Measurements from ENCODE around the gene STX1A.
"Not testable (repeated sequence)": the region's sequence is repeated elsewhere in the genome, so short reads cannot be mapped to it uniquely, and the experiment has no call there.

The STX1A gene

GRCh38 chr7:73722785-73723184 is 3.3 kb upstream of the STX1A start (continued):
- TF ChIP-seq ARNTL (CRISPR knock-in tag; IDR thresholded peaks at IDR 0.05; ENCODE audit: borderline replicate concordance, low read depth) (no peak), TCF4 (CRISPR knock-in tag; IDR thresholded peaks at IDR 0.05; ENCODE audit: borderline replicate concordance) (no peak), ESRRG (CRISPR knock-in tag; IDR thresholded peaks at IDR 0.05) (no peak), ZNF8 (CRISPR knock-in tag; IDR thresholded peaks at IDR 0.05) (no peak), PPARA (CRISPR knock-in tag; IDR thresholded peaks at IDR 0.05; ENCODE audit: borderline replicate concordance) (no peak)

DNA sequence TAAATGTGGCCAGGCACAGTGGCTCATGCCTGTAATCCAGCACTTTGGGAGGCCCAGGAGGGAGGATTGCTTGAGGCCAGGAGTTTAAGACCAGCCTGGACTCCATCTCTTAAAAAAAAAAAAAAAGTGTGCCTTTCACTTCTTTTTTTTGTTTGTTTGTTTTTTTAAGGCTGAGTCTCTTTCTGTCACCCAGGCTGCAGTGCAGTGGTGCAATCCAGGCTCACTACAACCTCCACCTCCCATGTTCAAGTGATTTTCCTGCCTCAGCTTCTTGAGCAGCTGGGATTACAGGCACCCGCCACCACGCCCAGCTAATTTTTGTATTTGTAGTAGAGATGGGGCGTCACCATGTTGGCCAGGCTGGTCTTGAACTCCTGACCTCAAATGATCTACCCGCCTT is 2.7 kb upstream of the STX1A start:
- ATAC-seq: not testable (repeated sequence)

DNA sequence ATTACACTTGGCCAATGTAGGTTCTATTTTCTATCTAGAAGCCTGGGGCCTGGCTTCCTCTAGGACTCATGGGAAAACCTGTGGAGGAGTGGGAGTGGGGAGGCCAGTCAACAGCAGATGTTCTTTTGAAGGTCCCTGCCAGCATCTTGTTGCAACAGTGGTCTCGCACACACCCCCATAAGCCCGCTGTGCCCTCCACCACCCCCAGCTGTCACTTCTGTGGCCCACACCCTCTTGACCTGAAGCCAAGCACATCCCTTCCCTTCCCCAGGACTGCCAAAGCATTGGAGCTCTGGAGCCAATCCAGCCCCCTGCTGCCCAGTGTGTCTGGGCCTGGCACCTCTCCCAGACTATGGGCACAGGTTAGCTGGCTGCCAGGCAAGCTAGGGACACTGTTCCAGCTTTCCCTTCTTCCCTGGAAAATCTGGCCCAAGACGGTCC is 1.9 kb upstream of the STX1A start:
- peak; percentile 17; the same call in 2 of the 3 replicates for ATAC-seq
- TF ChIP-seq TOX (CRISPR knock-in tag; IDR thresholded peaks at IDR 0.05; ENCODE audit: borderline replicate concordance): no peak
- TF ChIP-seq ZNF70 (CRISPR knock-in tag; IDR thresholded peaks at IDR 0.05): no peak
- TF ChIP-seq, protein P1, sequence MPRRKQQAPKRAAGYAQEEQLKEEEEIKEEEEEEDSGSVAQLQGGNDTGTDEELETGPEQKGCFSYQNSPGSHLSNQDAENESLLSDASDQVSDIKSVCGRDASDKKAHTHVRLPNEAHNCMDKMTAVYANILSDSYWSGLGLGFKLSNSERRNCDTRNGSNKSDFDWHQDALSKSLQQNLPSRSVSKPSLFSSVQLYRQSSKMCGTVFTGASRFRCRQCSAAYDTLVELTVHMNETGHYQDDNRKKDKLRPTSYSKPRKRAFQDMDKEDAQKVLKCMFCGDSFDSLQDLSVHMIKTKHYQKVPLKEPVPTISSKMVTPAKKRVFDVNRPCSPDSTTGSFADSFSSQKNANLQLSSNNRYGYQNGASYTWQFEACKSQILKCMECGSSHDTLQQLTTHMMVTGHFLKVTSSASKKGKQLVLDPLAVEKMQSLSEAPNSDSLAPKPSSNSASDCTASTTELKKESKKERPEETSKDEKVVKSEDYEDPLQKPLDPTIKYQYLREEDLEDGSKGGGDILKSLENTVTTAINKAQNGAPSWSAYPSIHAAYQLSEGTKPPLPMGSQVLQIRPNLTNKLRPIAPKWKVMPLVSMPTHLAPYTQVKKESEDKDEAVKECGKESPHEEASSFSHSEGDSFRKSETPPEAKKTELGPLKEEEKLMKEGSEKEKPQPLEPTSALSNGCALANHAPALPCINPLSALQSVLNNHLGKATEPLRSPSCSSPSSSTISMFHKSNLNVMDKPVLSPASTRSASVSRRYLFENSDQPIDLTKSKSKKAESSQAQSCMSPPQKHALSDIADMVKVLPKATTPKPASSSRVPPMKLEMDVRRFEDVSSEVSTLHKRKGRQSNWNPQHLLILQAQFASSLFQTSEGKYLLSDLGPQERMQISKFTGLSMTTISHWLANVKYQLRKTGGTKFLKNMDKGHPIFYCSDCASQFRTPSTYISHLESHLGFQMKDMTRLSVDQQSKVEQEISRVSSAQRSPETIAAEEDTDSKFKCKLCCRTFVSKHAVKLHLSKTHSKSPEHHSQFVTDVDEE (CRISPR knock-in tag; IDR thresholded peaks at IDR 0.05): no peak
- no peak for TF ChIP-seq ESRRG (CRISPR knock-in tag; IDR thresholded peaks at IDR 0.05)
- no peak for TF ChIP-seq ARNTL (CRISPR knock-in tag; IDR thresholded peaks at IDR 0.05; ENCODE audit: borderline replicate concordance, low read depth)
- TF ChIP-seq GLIS3 (CRISPR knock-in tag; IDR thresholded peaks at IDR 0.05): no peak
- TF ChIP-seq, protein P2, sequence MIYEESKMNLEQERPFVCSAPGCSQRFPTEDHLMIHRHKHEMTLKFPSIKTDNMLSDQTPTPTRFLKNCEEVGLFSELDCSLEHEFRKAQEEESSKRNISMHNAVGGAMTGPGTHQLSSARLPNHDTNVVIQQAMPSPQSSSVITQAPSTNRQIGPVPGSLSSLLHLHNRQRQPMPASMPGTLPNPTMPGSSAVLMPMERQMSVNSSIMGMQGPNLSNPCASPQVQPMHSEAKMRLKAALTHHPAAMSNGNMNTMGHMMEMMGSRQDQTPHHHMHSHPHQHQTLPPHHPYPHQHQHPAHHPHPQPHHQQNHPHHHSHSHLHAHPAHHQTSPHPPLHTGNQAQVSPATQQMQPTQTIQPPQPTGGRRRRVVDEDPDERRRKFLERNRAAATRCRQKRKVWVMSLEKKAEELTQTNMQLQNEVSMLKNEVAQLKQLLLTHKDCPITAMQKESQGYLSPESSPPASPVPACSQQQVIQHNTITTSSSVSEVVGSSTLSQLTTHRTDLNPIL (CRISPR knock-in tag; IDR thresholded peaks at IDR 0.05; ENCODE audit: low read depth): no peak
- no peak for TF ChIP-seq RARB (CRISPR knock-in tag; IDR thresholded peaks at IDR 0.05)
- TF ChIP-seq ZFP3 (CRISPR knock-in tag; IDR thresholded peaks at IDR 0.05): no peak
- no peak for TF ChIP-seq OSR1 (CRISPR knock-in tag; IDR thresholded peaks at IDR 0.05)
- TF ChIP-seq CSDC2 (CRISPR knock-in tag; IDR thresholded peaks at IDR 0.05): no peak
- TF ChIP-seq BACH2 (CRISPR knock-in tag; IDR thresholded peaks at IDR 0.05; ENCODE audit: borderline replicate concordance): no peak
- TF ChIP-seq ZNF565 (CRISPR knock-in tag; conservative IDR thresholded peaks at IDR 0.05; ENCODE audit: low read depth): no peak
- TF ChIP-seq TCF4 (CRISPR knock-in tag; IDR thresholded peaks at IDR 0.05; ENCODE audit: borderline replicate concordance): no peak
- TF ChIP-seq, protein P3, sequence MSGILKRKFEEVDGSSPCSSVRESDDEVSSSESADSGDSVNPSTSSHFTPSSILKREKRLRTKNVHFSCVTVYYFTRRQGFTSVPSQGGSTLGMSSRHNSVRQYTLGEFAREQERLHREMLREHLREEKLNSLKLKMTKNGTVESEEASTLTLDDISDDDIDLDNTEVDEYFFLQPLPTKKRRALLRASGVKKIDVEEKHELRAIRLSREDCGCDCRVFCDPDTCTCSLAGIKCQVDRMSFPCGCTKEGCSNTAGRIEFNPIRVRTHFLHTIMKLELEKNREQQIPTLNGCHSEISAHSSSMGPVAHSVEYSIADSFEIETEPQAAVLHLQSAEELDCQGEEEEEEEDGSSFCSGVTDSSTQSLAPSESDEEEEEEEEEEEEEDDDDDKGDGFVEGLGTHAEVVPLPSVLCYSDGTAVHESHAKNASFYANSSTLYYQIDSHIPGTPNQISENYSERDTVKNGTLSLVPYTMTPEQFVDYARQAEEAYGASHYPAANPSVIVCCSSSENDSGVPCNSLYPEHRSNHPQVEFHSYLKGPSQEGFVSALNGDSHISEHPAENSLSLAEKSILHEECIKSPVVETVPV (CRISPR knock-in tag; IDR thresholded peaks at IDR 0.05): no peak
- TF ChIP-seq ZC3H10 (CRISPR knock-in tag; IDR thresholded peaks at IDR 0.05): no peak
- no peak for TF ChIP-seq ZNF8 (CRISPR knock-in tag; IDR thresholded peaks at IDR 0.05)
- TF ChIP-seq POU6F1 (CRISPR knock-in tag; IDR thresholded peaks at IDR 0.05; ENCODE audit: borderline replicate concordance, low read depth): no peak
- no peak for TF ChIP-seq ISL1 (CRISPR knock-in tag; IDR thresholded peaks at IDR 0.05)
- no peak for TF ChIP-seq ZFP30 (CRISPR knock-in tag; IDR thresholded peaks at IDR 0.05)

DNA sequence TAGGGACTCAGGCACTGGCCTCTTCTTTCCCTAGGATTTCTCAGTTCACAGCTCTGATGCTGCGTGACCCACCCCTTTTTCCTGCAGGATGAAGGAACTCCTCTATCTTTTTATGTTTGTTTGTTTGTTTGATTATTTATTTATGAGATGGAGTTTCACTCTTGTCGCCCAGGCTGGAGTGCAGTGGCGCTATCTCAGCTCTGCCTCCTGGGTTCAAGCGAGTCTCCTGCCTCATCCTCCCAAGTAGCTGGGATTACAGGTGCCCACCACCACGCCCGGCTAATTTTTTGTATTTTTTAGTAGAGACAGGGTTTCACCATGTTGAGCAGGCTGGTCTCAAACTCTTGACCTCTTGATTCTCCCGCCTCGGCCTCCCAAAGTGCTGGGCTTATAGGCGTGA is 974 bp upstream of the STX1A start:
- ATAC-seq: not testable (repeated sequence)

DNA sequence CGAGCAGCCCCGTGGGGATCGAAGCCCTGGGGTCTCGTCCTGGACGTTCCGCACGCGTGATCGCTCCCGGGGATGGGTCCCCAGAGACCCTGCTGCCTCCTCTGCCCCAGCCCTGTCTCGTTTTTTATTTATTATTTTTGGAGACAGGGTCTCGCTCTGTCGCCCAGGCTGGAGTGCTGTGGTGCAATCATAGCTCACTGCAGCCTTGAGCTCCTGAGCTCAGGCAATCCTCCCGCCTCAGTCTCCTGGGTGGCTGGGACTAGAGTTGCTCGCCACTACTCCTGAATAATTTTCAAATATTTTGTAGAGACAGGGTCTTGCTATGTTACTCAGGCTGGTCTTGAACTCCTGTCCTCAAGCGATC is 319 bp upstream of the STX1A start:
- no peak for ATAC-seq
- no peak for TF ChIP-seq ESRRG (CRISPR knock-in tag; IDR thresholded peaks at IDR 0.05)
- TF ChIP-seq PPARA (CRISPR knock-in tag; IDR thresholded peaks at IDR 0.05; ENCODE audit: borderline replicate concordance): no peak
- TF ChIP-seq, protein P3 (CRISPR knock-in tag; IDR thresholded peaks at IDR 0.05): no peak
- no peak for TF ChIP-seq ZC3H10 (CRISPR knock-in tag; IDR thresholded peaks at IDR 0.05)
- TF ChIP-seq, protein P1 (CRISPR knock-in tag; IDR thresholded peaks at IDR 0.05): no peak
- TF ChIP-seq ZFP30 (CRISPR knock-in tag; IDR thresholded peaks at IDR 0.05): no peak
- no peak for TF ChIP-seq ZFP3 (CRISPR knock-in tag; IDR thresholded peaks at IDR 0.05)
- no peak for TF ChIP-seq TCF4 (CRISPR knock-in tag; IDR thresholded peaks at IDR 0.05; ENCODE audit: borderline replicate concordance)
- TF ChIP-seq SNAI2 (CRISPR knock-in tag; IDR thresholded peaks at IDR 0.05): no peak
- no peak for TF ChIP-seq OSR1 (CRISPR knock-in tag; IDR thresholded peaks at IDR 0.05)
- TF ChIP-seq BACH2 (CRISPR knock-in tag; IDR thresholded peaks at IDR 0.05; ENCODE audit: borderline replicate concordance): no peak
- TF ChIP-seq ZNF565 (CRISPR knock-in tag; conservative IDR thresholded peaks at IDR 0.05; ENCODE audit: low read depth): no peak
- no peak for TF ChIP-seq TOX (CRISPR knock-in tag; IDR thresholded peaks at IDR 0.05; ENCODE audit: borderline replicate concordance)

Data from SK-N-SH treated with all-trans-retinoic acid at 6 μM for 48 hours (cell line).